HCT116 (cell line): Measurements from ENCODE around the gene UBE2H. TPM values are rescaled to one million over a fixed set of nuclear protein-coding genes. Genes with fewer than 3 reads are reported as not detected.

Experiments used
- ATAC-seq: fragments of 200-7000 bp; cut with Tn5 transposase; 2 replicates; pipeline ENCODE4 v1.9.1; 2020; ENCODE audit warnings: mild to moderate bottlenecking, moderate library complexity
- BruUV-seq: library from RNA; stranded (reverse); fragments of 400-500 nt; replicated peaks from 2 replicates; lab custom pipeline; 2021; lab: Mats Ljungman, UMichigan
- CTCF ChIA-PET: fragments of 300-600 bp; sonication (Branson Sonifier 250); formaldehyde crosslinking; loops from one replicate; lab custom pipeline; 2021; ENCODE audit warnings: antibody characterized with exemption; lab: Charles Lee
- POLR2A ChIA-PET: fragments of 300-600, 350-600 bp; sonication (Branson Sonifier 250); formaldehyde crosslinking; loops from one replicate; lab custom pipeline; 2021; ENCODE audit warnings: antibody characterized with exemption; lab: Charles Lee
- RAD21 ChIA-PET, 2 experiments: fragments of 300-600 bp; sonication (Branson Sonifier 250); formaldehyde crosslinking; loops; one replicate each; lab custom pipeline; 2023; ENCODE audit warnings: low total read pairs in 2 of 2; ENCODE audit not compliant: uncharacterized antibody in 2 of 2, unreplicated experiment in 2 of 2, low non-redundant PET in 1 of 2; lab: Charles Lee
- DNase-seq: peaks from one replicate; pipeline ENCODE4 v3.0.0-alpha.2; 2010; ENCODE audit warnings: low read depth, low spot score
- H2AFZ ChIP-seq: fragments of 200-600 bp; shearing (Covaris generic), sonication (generic); 2 replicates; pipeline ENCODE4 v1.6.1; 2017; ENCODE audit warnings: low read depth, mixed run types, mixed read lengths, antibody characterized with exemption, low read length; ENCODE audit not compliant: poor library complexity, severe bottlenecking
- H3K27ac ChIP-seq: 2 replicates; pipeline ENCODE4 v1.5.1; 2012; ENCODE audit warnings: low read depth, low read length
- H3K27me3 ChIP-seq: fragments of 200-600 bp; sonication (generic); 2 replicates; pipeline ENCODE4 v1.6.1; 2016; ENCODE audit warnings: mixed run types, low read length, mixed read lengths; ENCODE audit not compliant: insufficient read depth
- H3K36me3 ChIP-seq, 2 experiments: fragments of 200-500 bp in 1 of 2; fragments of 200-600 bp in 1 of 2; sonication (Bioruptor generic) in 1 of 2; sonication (generic) in 1 of 2; 2 replicates each; pipeline versions ENCODE4 v1.5.1 to v1.6.1; 2014 to 2016; ENCODE audit warnings: low read length in 2 of 2, inconsistent platforms in 1 of 2, mixed read lengths in 1 of 2, mixed run types in 1 of 2; ENCODE audit not compliant: insufficient read depth in 2 of 2, control insufficient read depth in 1 of 2
- H3K4me1 ChIP-seq, 2 experiments: fragments of 200-600 bp in 1 of 2; sonication (generic) in 1 of 2; 2 replicates each; pipeline versions ENCODE4 v1.5.1 to v1.6.1; 2012 to 2017; ENCODE audit warnings: low read length in 2 of 2, inconsistent platforms in 1 of 2, mild to moderate bottlenecking in 1 of 2, mixed read lengths in 1 of 2, mixed run types in 1 of 2, moderate library complexity in 1 of 2; ENCODE audit not compliant: insufficient read depth in 2 of 2, control insufficient read depth in 1 of 2
- H3K4me2 ChIP-seq: fragments of 200-600 bp; sonication (generic); 2 replicates; pipeline ENCODE4 v1.6.1; 2017; ENCODE audit warnings: mixed run types, low read length, mixed read lengths
- H3K4me3 ChIP-seq, 2 experiments: fragments of 200-600 bp in 1 of 2; sonication (generic) in 1 of 2; replicated peaks in 1 of 2; 2 replicates each; pipeline ENCODE4 v1.5.1; 2011 to 2016; ENCODE audit warnings: low read length in 2 of 2, control low read depth in 1 of 2, low read depth in 1 of 2, mild to moderate bottlenecking in 1 of 2, mixed read lengths in 1 of 2, mixed run types in 1 of 2
- H3K79me2 ChIP-seq: fragments of 200-600 bp; sonication (generic); 2 replicates; pipeline ENCODE4 v1.6.1; 2017; ENCODE audit warnings: mild to moderate bottlenecking, mixed run types, low read length, moderate library complexity, mixed read lengths; ENCODE audit not compliant: insufficient read depth
- H3K9ac ChIP-seq: fragments of 200-600 bp; sonication (generic); 2 replicates; pipeline ENCODE4 v1.6.1; 2016; ENCODE audit warnings: low read length, mixed read lengths
- H3K9me2 ChIP-seq: fragments of 200-600 bp; sonication (generic), shearing (Covaris generic); 2 replicates; pipeline ENCODE4 v1.6.1; 2017; ENCODE audit warnings: mixed run types, mild to moderate bottlenecking, moderate library complexity; ENCODE audit not compliant: insufficient read depth
- H3K9me3 ChIP-seq, 2 experiments: fragments of 200-500 bp in 1 of 2; fragments of 200-600 bp in 1 of 2; sonication (Bioruptor generic) in 1 of 2; sonication (generic) in 1 of 2; 2 replicates each; pipeline ENCODE4 v1.6.1; 2014 to 2017; ENCODE audit warnings: low read length in 2 of 2, mixed read lengths in 2 of 2, inconsistent platforms in 1 of 2, low read depth in 1 of 2, mild to moderate bottlenecking in 1 of 2, mixed run types in 1 of 2, moderate library complexity in 1 of 2; ENCODE audit not compliant: control insufficient read depth in 1 of 2, insufficient read depth in 1 of 2
- H4K20me1 ChIP-seq: fragments of 200-600 bp; sonication (generic), shearing (Covaris generic); 2 replicates; pipeline ENCODE4 v1.6.1; 2017; ENCODE audit warnings: mixed run types, mild to moderate bottlenecking, moderate library complexity; ENCODE audit not compliant: insufficient read depth
- ATF3 ChIP-seq: IDR thresholded peaks from 2 replicates; pipeline ENCODE4 v1.6.1; 2012
- CBX3 ChIP-seq: IDR thresholded peaks from 2 replicates; pipeline ENCODE4 v1.6.1; 2012; ENCODE audit warnings: low read depth
- CEBPB ChIP-seq: IDR thresholded peaks from 2 replicates; pipeline ENCODE4 v1.6.1; 2012; ENCODE audit warnings: low read depth
- EGR1 ChIP-seq: IDR thresholded peaks from 2 replicates; pipeline ENCODE4 v1.6.1; 2012; ENCODE audit warnings: low read depth
- ELF1 ChIP-seq: IDR thresholded peaks from 2 replicates; pipeline ENCODE4 v1.6.1; 2012; ENCODE audit warnings: low read depth, borderline replicate concordance
- EZH2 ChIP-seq: fragments of 200-600 bp; sonication (generic); IDR thresholded peaks from 2 replicates; pipeline ENCODE4 v1.6.1; 2017; ENCODE audit warnings: antibody characterized with exemption, mixed run types
- JUND ChIP-seq: IDR thresholded peaks from 2 replicates; pipeline ENCODE4 v1.6.1; 2012
- MAX ChIP-seq: IDR thresholded peaks from 2 replicates; pipeline ENCODE4 v1.6.1; 2012
- POLR2A ChIP-seq: IDR thresholded peaks from 2 replicates; pipeline ENCODE4 v1.7.0; 2011; ENCODE audit warnings: borderline replicate concordance; ENCODE audit not compliant: insufficient read depth, insufficient read length; ENCODE audit errors: extremely low read depth
- POLR2AphosphoS5 ChIP-seq: IDR thresholded peaks from 2 replicates; pipeline ENCODE4 v1.6.1; 2011; ENCODE audit warnings: mild to moderate bottlenecking, low read depth, low read length, moderate library complexity
- RAD21 ChIP-seq: IDR thresholded peaks from 2 replicates; pipeline ENCODE4 v1.6.1; 2012; ENCODE audit warnings: low read depth, mild to moderate bottlenecking
- REST ChIP-seq: IDR thresholded peaks from 2 replicates; pipeline ENCODE4 v1.6.1; 2012; ENCODE audit warnings: low read depth
- TCF7L2 ChIP-seq: IDR thresholded peaks from 2 replicates; pipeline ENCODE4 v1.7.0; 2011; ENCODE audit warnings: borderline replicate concordance, inconsistent platforms; ENCODE audit not compliant: insufficient read depth, insufficient read length; ENCODE audit errors: extremely low read depth
- YY1 ChIP-seq: IDR thresholded peaks from 2 replicates; pipeline ENCODE4 v1.6.1; 2011; ENCODE audit warnings: low read length, low read depth, moderate library complexity, mild to moderate bottlenecking; ENCODE audit not compliant: insufficient replicate concordance; ENCODE audit errors: extremely low read depth
- ZBTB33 ChIP-seq: IDR thresholded peaks from 2 replicates; pipeline ENCODE4 v1.6.1; 2011; ENCODE audit warnings: mild to moderate bottlenecking, low read length, moderate library complexity; ENCODE audit not compliant: insufficient replicate concordance; ENCODE audit errors: extremely low read depth
- ZFX ChIP-seq: fragments of 450-650 bp; IDR thresholded peaks from 2 replicates; pipeline ENCODE4 v1.6.1; 2017
- ZNF274 ChIP-seq: fragments of 200-500 bp; sonication (Bioruptor generic); IDR thresholded peaks from 2 replicates; pipeline ENCODE4 v1.6.1; 2014; ENCODE audit warnings: mild to moderate bottlenecking, low read depth, low read length, inconsistent platforms
- intact Hi-C: fragments of 100-400 bp; cut with micrococcal nuclease; formaldehyde crosslinking; loops from 2 replicates; pipeline ENCODE4 v1.10.0; 2022
- total RNA-seq: library from RNA; stranded (reverse); gene quantifications from one replicate; pipeline ENCODE4 v1.2.1, GENCODE V29; 2021; ENCODE audit not compliant: unreplicated experiment

Gene UBE2H
- total RNA-seq, 1 experiment from 2014 or later, result 117 TPM

- Histone ChIP-seq H3K27ac (no peak overlapping the region), H3K9ac (no peak overlapping the region), H4K20me1 (no peaks in the 10 kb centered on the region), H3K9me2 (no peaks in the 10 kb centered on the region), H3K4me2 (no peak overlapping the region), H3K27me3 (no peaks in the 10 kb centered on the region), H3K79me2 (no peaks in the 10 kb centered on the region), H3K4me1 (peaks cover 20% of the 10 kb centered on the region in 2 experiments), H3K9me3 (no peaks in the 10 kb centered on the region), H3K4me3 (no peak overlapping the region), H2AFZ (no peak overlapping the region), H3K36me3 (no peaks in the 10 kb centered on the region)
- intact Hi-C loops, result no loop called here
- ChIA-PET RAD21 (no interaction called here), CTCF (no interaction called here), POLR2A (interaction anchor here (0.7 kb wide), 1 partner anchor 21 kb away, joined by 3 read pairs; no protein-coding TSS in a partner anchor)
- BruUV-seq, result no TSS peak
- TF ChIP-seq JUND, result no peak
- no peak for TF ChIP-seq ZFX
- no peak for TF ChIP-seq ELF1
- no peak for TF ChIP-seq ATF3
- no peak for TF ChIP-seq POLR2AphosphoS5
- TF ChIP-seq POLR2A, result no peak
- no peak for TF ChIP-seq CEBPB
- no peak for TF ChIP-seq YY1
- TF ChIP-seq ZBTB33, result no peak
- TF ChIP-seq ZNF274, result no peak
- no peak for TF ChIP-seq TCF7L2
- TF ChIP-seq EZH2, result no peak
- no peak for TF ChIP-seq EGR1
- TF ChIP-seq REST, result no peak
- no peak for TF ChIP-seq RAD21
- no peak for TF ChIP-seq CBX3
- no peak for TF ChIP-seq MAX
- DNase-seq (no peak), ATAC-seq (no peak)
Measured at GRCh38 chr7:129980667-129981066, 27.9 kb upstream of the UBE2H start.
